Keratinocyte (primary cell): ENCODE data around the gene CUL1. TPM values are rescaled to one million over a fixed set of nuclear protein-coding genes. Genes with fewer than 3 reads are reported as not detected.
"Not testable (repeated sequence)": the region's sequence is repeated elsewhere in the genome, so short reads cannot be mapped to it uniquely, and the experiment has no call there.

Source experiments
- DNase-seq: peaks from one replicate; pipeline ENCODE4 v3.0.0-alpha.2; 2011; ENCODE audit warnings: low read depth, missing footprints, low spot score
- FAIRE-seq: peaks from 2 replicates; lab custom pipeline; 2011; peaks lifted over from hg19 to GRCh38; lab: Jason Lieb, UNC
- H2AFZ ChIP-seq: 2 replicates; pipeline ENCODE4 v1.6.0; 2012; ENCODE audit warnings: low read length, control low read depth, inconsistent platforms; ENCODE audit not compliant: control insufficient read depth
- H3K27ac ChIP-seq: 2 replicates; pipeline ENCODE4 v1.5.1; 2011; ENCODE audit warnings: low read length; ENCODE audit not compliant: control insufficient read depth, insufficient read depth
- H3K27me3 ChIP-seq: 3 replicates; pipeline ENCODE4 v1.6.0; 2011; ENCODE audit warnings: low read length; ENCODE audit not compliant: control insufficient read depth, insufficient read depth; ENCODE audit errors: extremely low read depth
- H3K36me3 ChIP-seq, 2 experiments: 2 replicates in 1 of 2; 3 replicates in 1 of 2; pipeline ENCODE4 v1.5.1; 2011; ENCODE audit warnings: low read length in 2 of 2, mild to moderate bottlenecking in 1 of 2; ENCODE audit not compliant: control insufficient read depth in 2 of 2, insufficient read depth in 2 of 2; ENCODE audit errors: extremely low read depth in 1 of 2
- H3K4me1 ChIP-seq: 3 replicates; pipeline ENCODE4 v1.5.1; 2011; ENCODE audit warnings: low read length; ENCODE audit not compliant: control insufficient read depth, insufficient read depth; ENCODE audit errors: extremely low read depth
- H3K4me2 ChIP-seq: 3 replicates; pipeline ENCODE4 v1.6.0; 2011; ENCODE audit warnings: low read depth, low read length; ENCODE audit not compliant: control insufficient read depth, insufficient read depth; ENCODE audit errors: extremely low read depth
- H3K4me3 ChIP-seq, 3 experiments: fragments of 200-600 bp in 1 of 3; sonication (generic) in 1 of 3; 2 replicates in 2 of 3; 3 replicates in 1 of 3; pipeline ENCODE4 v1.5.1; 2011 to 2016; ENCODE audit warnings: low read length in 3 of 3, mild to moderate bottlenecking in 3 of 3, control low read depth in 2 of 3, inconsistent platforms in 1 of 3, low read depth in 1 of 3, mixed read lengths in 1 of 3, mixed run types in 1 of 3, moderate library complexity in 1 of 3; ENCODE audit not compliant: control insufficient read depth in 2 of 3, insufficient read depth in 2 of 3; ENCODE audit errors: extremely low read depth in 1 of 3
- H3K79me2 ChIP-seq: 2 replicates; pipeline ENCODE4 v1.6.0; 2012; ENCODE audit warnings: low read length; ENCODE audit not compliant: control insufficient read depth, insufficient read depth
- H3K9ac ChIP-seq: 3 replicates; pipeline ENCODE4 v1.6.0; 2011; ENCODE audit warnings: low read length; ENCODE audit not compliant: control insufficient read depth, insufficient read depth; ENCODE audit errors: extremely low read depth
- H3K9me1 ChIP-seq: 3 replicates; pipeline ENCODE4 v1.6.0; 2011; ENCODE audit warnings: low read length; ENCODE audit not compliant: control insufficient read depth, insufficient read depth; ENCODE audit errors: extremely low read depth
- H3K9me3 ChIP-seq: 2 replicates; pipeline ENCODE4 v1.5.1; 2012; ENCODE audit warnings: low read depth, low read length; ENCODE audit not compliant: control insufficient read depth
- H4K20me1 ChIP-seq: 3 replicates; pipeline ENCODE4 v1.6.0; 2011; ENCODE audit warnings: low read length; ENCODE audit not compliant: control insufficient read depth, insufficient read depth; ENCODE audit errors: extremely low read depth
- CTCF ChIP-seq, 3 experiments: IDR thresholded peaks in 1 of 3; conservative IDR thresholded peaks in 1 of 3; optimal IDR thresholded peaks in 1 of 3; 2 replicates in 2 of 3; 3 replicates in 1 of 3; pipeline versions ENCODE3 to v1.5.1; 2011; ENCODE audit warnings: low read length in 3 of 3, mild to moderate bottlenecking in 3 of 3, moderate library complexity in 2 of 3, control low read depth in 1 of 3, inconsistent platforms in 1 of 3; ENCODE audit not compliant: insufficient read depth in 2 of 3; ENCODE audit errors: extremely low read depth in 1 of 3
- EZH2 ChIP-seq: IDR thresholded peaks from one replicate; pipeline ENCODE4 v1.6.1; 2012; ENCODE audit warnings: inconsistent platforms, mild to moderate bottlenecking, low read length, moderate library complexity
- dilution Hi-C: fragments of 300-500 bp; cut with MboI; formaldehyde crosslinking; loops from one replicate; pipeline ENCODE4 v1.7.0; 2020; ENCODE audit warnings: low sequenced_read_pairs; ENCODE audit not compliant: extremely low pct_ligation_motif_present
- polyA plus RNA-seq, 5 experiments: library from polyadenylated mRNA; depleted of rRNA in 3 of 5; stranded (reverse) in 3 of 5; stranded (forward) in 1 of 5; unstranded in 1 of 5; fragments of >200 nt; gene quantifications; 1 replicate in 1 of 5; 2 replicates in 3 of 5; 3 replicates in 1 of 5; pipeline versions ENCODE4 v1.2.1 to v1.2.3, GENCODE V29; 2011 to 2012; ENCODE audit warnings: missing spikeins in 2 of 5, low read depth in 1 of 5, low replicate concordance in 1 of 5

The CUL1 gene
- polyA plus RNA-seq, 1 donor (not counting 4 experiments of a cell fraction or from before 2014, with no cell fraction given) = 55.4 TPM

DNA sequence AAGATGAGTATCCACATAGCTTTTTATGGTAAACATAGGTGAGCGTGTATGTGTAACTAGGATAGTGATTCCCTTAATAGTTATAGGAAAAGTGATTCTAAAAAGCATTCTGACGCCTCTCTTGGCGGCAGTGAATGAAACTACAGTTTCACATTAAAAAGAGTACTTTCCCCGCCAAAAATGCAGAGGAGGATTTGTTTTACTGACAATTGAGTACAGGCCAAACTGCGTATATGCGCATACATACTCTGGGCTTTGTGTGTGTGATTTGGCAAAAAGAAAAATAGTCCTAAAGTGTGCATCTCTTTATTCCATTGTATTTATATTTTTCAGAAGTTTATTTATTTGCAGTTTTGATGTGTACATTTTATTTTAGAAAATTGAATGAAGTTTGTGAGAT lies 10.3 kb downstream of the CUL1 start:
- Histone ChIP-seq H3K9me1 (peaks cover 3% of the 10 kb centered on the region), H3K4me3 (no peak overlapping the region), H3K4me2 (no peak overlapping the region), H4K20me1 (peaks cover 20% of the 10 kb centered on the region), H3K79me2 (peaks cover 100% of the 10 kb centered on the region), H3K27ac (no peak overlapping the region), H3K9me3 (no peaks in the 10 kb centered on the region), H2AFZ (no peak overlapping the region), H3K4me1 (no peaks in the 10 kb centered on the region), H3K27me3 (no peaks in the 10 kb centered on the region), H3K9ac (no peak overlapping the region), H3K36me3 (peaks cover 0 to 3% of the 10 kb centered on the region in 2 experiments)
- DNase-seq (no peak), FAIRE-seq (no peak)
- TF ChIP-seq EZH2 = no peak
- no peak for TF ChIP-seq CTCF (optimal IDR thresholded peaks at IDR 0.05 in 1 of 3, IDR thresholded peaks at IDR 0.05 in 1 of 3, conservative IDR thresholded peaks at IDR 0.05 in 1 of 3; ENCODE audit: extremely low read depth in 1 of 3, insufficient read depth in 2 of 3, low read length in 3 of 3)
- dilution Hi-C loops = no loop called here

DNA sequence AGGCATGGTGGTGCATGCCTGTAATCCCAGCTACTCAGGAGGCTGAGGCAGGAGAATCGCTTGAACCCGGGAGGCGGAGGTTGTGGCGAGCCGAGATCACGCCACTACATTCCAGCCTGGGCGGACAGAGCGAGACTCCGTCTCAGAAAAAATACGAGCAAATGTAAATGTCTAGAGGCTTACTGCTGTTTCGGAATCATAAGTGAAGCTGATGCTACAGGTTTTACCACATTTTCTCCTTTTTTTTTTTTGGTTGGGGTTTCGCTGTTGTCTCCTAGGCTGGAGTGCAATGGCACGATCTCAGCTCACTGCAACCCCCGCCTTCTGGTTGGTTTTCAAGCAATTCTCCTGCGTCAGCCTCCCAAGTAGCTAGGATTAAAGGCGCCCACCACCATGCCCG lies 11.7 kb downstream of the CUL1 start:
- H2AFZ ChIP-seq, DNase-seq, H3K4me2 ChIP-seq, H3K36me3 ChIP-seq, H3K9ac ChIP-seq, dilution Hi-C loops, H3K27ac ChIP-seq, FAIRE-seq, H3K9me3 ChIP-seq, H3K9me1 ChIP-seq, H3K27me3 ChIP-seq, H3K4me3 ChIP-seq, H3K4me1 ChIP-seq: not testable (repeated sequence)
- peaks cover 100% of the 10 kb centered on the region for H3K79me2 ChIP-seq
- H4K20me1 ChIP-seq = peaks cover 21% of the 10 kb centered on the region
